Stimulated activated CD4-positive, alpha-beta T cell treated with anti-CD3 and anti-CD28 coated beads, Interleukin-15, amount 100 ng/mL, for 1 hour (primary cell): Measurements from ENCODE around the gene DSCAM.
"Not testable (repeated sequence)": the region's sequence is repeated elsewhere in the genome, so short reads cannot be mapped to it uniquely, and the experiment has no call there.

Experiments used
- DNase-seq, 2 donors: peaks; one replicate each; pipeline ENCODE4 v3.0.0-alpha.2; 2020; ENCODE audit warnings: low read depth in 1 of 2, low spot score in 1 of 2

Gene DSCAM

DNA sequence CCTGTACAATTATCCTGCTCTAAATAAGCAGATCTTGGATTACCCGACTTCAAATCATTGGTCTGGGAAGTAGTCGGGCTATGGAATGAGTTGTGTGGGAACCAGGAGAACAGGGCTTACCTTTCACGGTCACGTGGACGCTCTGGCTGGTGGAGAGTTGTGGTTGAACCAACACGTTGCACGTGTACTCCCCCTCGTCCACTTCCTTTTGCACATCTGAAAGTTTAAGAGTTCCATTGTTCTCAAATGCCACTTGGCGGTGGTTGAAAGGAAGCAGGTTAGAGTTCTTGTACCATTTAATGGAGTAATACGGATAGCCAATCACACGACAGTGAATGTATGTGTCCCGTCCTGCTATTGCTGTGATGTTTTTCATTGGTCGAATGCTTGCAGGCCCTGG, 509.0 kb downstream of the DSCAM start:
- no peak for DNase-seq

DNA sequence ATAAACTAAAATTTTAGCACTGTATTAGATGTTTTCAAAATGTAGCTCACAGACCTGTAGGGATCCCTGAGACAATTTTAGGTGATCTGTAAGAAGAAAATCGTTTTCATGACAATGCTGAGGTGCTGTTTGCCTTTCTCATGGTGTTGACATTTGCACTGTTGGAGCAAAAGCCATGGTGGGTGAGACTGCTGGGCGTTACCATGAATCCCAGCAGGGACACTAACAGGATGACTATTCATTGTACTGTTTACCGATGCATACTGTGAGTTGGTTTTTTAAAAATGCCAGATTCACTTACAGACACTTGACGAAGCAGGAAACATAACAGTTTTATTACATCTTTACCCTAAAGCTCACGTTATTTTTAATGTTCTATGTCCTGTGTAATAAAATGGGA, 511.3 kb downstream of the DSCAM start:
- no peak for DNase-seq

DNA sequence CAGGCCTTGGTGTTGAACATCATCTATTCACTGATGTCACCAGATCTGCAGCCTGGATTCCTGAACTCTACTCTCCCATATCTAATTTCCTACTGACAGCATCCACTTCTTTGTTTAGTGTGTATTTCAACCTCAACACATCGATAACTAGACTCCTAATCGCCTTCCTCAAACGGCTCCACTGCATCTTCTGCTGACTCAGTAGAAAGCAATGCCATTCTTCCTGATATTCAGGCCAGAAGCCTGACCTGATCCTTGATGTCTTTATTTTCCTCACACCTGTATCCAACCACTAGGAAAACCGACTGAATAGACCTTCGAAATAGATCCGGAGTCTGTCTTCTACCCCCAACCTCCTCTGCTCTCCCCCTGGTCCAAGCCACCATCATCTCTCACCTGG, 512.8 kb downstream of the DSCAM start:
- DNase-seq, result no peak

DNA sequence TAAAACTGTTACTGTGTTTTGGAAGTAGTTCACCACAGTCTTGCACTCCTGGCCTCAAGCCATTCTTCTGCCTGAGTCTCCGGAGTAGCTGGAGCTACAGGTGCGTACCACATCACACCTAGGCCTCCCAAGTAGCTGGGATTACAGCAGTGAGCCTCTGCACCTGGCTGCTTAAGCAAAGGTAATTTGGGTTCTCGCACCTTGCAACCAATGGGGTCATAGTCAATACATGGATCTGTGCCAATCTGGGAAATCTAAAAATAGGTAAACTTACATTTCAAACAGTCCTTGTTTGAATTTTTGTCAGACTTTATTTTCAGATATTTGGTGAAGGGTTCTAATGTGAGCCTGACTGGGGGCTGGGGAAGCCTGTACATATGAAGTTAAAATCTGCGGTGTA, 513.2 kb downstream of the DSCAM start:
- no peak for DNase-seq

DNA sequence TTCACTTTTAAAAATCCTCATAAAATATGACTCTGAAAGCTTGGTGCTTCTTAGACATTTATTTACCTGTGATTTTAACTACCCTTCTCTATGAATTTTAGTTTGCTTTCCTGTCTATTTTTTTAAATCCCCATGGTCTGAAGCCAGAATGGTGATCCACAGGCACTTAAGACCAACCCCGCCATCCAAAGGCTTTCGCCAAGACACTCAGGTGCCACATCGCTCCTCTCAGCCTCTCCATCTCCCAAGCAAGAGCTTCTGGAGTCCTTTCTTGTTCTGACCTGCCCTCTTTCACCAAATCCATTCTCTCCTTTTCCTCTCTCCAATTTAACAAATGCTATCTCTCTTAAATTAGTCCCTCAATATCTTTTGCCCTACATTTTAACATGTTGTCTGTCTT, 515.2 kb downstream of the DSCAM start:
- no peak for DNase-seq

DNA sequence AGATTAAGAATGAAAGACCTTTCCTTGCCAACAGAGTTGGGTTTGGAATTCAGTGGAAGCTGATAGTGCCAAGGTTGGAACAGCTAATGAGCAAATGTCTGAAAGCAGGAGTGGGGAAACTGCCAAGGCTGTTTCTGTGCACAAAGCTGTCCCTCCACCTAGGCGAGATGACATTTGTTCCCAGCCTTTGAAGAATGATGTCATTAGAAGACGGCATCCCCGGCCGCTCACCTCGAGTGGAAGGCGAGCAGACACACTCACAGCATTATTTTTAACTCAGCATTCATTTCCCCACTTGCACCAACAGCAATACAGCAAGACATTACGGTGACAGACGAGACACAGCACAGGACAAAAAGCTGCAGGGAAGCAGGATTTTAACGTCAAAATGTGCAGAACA, 515.8 kb downstream of the DSCAM start:
- DNase-seq, result no peak

DNA sequence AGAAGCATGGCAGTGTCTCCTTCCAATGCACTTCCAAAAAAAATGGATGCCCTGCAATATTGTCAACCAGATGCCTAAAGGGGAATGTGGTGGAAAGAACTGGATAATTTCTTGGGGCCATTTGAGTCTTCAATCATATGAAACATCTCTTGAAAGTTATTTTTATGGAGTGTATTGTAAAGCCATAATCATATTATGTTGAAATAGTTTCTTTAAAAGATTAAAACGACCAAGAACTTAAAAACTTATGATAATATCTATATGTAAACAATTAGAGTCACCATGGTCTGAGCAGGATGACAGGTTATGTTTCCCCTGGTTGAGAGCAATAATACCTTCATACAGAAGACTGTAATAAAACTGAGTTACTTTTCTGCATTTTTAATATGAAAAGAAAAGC, 522.6 kb downstream of the DSCAM start:
- DNase-seq, result no peak

DNA sequence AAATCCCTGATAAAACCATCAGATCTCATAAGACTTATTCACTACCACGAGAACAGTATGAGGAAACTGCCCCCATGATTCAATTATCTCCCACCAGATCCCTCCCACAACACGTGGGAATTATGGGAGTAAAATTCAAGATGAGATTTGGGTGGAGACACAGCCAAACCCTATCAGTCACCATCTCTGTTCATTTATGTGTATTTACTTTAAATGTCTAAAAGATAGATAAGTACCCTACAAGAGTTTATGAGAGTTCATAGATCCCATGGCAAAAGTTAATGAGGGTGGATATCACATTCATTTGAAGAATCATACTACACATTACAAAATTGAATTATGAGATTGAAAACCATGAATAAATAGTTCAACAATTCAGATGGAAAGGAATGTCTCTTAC, 526.2 kb downstream of the DSCAM start:
- DNase-seq, result not testable (repeated sequence)

DNA sequence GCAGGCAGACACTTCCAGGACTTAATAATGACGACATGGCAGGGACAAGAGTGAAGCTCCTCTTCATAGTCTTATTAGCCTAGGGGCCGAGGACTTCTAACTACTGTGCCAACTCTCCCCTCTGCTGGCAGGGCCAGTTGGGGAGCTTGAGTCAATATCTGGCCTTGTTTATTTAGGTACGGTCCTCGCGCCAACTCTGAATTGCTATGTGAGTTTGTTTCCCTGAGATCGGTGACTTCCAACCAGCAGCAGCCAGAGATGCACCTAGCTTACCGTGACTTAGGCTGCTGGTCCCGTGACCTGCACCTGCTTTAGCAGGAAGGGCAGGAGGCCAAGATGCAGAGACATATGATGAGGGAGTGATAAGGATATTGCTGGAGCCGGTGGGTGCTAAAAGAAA, 528.6 kb downstream of the DSCAM start:
- DNase-seq, result no peak

DNA sequence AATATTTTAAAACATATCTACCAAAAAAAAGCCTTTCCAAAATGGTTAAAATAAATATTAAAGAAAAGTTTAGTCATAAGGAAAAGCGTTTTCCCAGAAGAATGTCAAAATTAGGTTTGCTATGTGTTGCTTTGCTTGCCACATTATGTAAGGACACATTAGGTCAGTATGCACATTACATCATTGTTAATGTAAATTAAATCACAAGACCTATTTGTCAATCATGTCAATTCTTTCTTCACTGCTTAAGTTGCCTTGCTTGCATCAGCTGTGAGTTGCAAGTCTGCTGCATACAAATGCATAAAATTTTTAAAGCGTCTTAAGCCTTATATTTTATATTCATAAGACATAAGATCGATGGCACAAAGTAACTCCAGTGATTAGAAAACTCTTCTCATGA, 530.9 kb downstream of the DSCAM start:
- no peak for DNase-seq

DNA sequence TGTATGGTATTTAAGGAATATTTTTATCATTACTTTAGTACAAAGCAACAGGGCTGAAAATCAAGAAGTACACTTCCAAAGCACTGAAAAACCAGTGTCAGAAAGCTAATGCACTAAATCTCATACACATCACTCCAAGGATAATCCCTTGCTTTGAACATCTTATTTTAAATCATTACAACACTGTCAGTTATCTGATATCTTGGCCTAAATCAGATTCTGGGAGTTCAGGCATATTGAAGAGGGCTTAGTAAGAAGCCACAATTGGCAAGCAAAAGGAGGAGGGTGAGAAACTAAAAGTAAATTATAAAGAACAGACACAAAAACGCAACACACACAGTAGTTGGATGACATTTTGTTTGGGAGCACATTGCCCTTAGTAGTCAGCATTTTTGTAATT, 531.3 kb downstream of the DSCAM start:
- DNase-seq, result no peak

DNA sequence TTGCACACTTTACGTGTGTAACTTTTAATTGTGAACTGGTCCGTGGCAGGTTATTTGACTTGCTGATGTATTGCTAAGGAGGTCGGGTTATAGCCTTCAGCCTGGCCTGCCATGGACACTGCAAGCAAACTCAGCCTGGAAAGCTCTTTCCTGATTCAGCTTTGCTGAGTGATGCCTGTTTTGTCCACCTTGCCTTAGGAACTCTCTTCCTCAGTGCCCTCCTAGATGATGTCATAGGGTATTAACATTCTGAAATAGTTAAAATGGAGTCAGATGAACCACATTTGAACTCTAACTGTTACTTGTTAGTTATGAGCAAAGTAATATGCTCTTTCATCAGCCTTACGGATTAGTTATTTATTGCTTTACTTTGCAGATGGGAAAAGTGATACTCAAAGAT, 533.7 kb downstream of the DSCAM start:
- DNase-seq, result no peak

DNA sequence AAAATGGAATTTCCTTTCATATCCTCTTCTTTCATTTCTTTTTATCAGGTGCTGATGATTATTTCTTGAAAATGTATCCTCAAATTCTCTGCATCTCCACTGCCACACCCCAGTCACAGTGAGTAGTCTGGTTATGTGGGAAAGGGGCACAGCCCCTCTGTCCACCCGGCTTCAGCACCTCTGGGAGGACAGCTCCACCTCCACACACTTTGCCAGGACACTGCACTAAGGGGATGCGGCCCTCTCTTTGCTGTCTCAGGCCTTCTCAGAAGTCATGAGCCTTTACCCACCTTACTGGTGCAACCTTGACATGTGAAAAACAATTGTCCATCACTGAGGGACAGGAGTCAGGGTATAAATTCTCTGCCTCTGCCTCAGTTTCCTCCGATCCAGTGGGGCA, 546.7 kb downstream of the DSCAM start:
- DNase-seq, result no peak

DNA sequence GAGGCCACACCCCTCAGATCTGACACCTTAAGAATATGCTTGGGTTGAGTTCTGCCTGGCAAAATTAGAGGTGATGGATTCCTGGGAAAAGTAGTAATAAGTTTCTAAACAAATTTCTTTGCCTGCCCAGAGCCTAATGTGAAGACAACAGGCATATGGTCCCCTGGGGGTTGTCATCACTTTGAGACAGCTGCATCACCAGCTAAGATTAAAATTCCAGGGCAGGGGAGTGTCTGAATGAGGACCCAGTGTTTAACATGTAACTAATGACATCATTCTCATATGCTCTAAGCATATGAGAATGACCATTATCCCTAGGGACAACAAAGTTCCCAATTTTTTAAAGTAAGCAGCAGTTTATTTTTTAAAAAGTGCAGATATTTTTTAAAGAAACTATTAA, 547.5 kb downstream of the DSCAM start:
- no peak for DNase-seq

DNA sequence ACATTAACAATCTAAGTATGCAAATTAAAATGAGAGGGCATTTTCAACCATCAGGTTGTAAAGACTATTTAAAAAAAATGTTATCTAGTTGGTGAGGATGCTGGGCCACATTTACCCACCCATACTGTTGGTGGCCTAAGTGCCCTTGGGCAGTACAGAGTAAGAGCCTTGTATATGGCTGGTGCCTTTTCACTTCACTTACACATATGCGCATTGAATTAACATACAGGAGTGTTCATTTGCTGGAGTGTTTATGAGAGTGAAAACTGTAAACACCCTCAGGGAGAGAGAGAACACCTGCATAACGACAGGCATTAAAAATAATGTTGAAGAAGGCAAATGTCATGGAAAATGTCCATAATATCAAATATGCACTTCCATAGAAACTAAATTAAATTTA, 552.6 kb downstream of the DSCAM start:
- no peak for DNase-seq

DNA sequence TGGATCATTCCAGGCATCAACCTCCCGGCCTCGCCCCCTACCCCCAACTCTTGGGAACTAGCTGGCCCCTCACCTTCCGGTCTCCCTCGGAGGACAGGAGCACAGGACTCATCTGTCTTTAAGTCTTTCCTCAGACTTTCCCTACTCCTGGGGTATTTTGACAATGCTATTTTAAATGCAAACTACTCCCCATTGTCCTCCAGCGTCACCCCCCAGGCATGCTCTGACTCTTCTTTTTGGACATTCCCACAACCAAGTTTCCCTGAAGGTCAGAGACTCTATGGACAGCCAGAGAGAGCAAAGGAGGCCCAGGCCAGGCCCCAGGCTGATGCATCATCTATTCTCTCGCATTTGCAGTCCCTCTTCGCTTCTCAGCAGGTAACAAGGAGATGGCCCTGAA, 555.4 kb downstream of the DSCAM start:
- DNase-seq, result no peak

DNA sequence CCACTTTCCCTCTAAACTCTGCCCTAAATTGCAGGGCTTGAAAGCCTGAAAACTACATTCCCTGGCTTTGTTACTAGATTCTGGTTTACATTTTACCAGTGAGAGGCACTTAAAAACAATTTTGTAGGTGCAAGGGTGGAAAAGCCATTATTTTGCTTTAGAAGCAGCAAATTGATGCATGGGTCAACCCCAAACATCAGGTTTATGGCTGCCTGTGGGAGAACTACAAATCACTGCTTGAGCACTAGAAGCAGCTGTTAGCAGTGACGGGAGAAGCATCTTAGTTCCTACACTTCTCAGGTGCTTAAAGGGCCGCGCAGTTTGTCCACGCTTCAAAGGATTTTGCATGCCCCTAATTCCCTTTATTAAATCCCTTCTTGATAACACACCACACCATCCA, 562.5 kb downstream of the DSCAM start:
- DNase-seq, result no peak

DNA sequence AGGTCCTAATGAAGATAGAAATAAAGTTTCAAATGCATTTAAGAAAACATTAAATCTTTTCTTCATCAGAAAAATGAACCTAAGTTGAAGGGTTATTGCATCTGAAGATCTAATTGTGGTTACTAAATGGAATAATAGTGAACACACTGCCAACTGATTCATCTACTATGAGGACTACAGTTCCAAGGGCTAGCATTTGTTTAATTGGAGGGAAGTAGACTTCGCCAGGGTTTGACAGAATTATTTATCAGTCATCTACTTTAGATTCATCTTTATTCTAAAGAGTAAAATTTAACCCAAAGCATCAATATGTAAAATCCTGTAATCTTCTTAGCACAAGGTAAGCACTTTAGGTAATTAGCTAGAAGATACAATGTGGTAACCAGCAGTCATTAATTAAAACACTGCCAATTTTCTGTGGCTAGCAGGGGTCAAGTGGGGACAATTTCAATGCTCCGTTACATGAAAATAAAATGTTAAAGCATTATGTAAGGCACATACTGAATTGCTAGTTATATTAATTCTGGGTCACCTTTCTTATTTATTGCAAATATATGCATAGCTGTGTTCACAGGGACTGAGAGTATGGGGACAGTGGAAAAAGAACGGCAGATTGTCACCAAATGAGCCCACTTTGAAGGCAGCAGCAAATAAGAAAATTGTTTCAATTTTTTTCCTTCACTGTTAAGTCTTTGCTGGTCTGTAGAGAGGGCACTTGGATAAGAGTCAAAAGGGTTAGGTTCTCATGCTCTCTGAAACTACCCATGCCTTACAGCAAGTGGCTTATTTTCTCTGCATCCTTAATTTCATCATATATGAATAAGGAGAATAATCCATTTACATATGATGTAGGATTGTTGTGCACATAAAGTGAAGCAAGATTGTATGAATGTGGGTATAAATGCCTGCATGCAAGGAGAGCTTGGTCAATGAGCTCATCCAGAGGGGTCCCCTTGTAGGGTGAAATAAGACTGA, 563.8 kb downstream of the DSCAM start:
- no peak for DNase-seq

DNA sequence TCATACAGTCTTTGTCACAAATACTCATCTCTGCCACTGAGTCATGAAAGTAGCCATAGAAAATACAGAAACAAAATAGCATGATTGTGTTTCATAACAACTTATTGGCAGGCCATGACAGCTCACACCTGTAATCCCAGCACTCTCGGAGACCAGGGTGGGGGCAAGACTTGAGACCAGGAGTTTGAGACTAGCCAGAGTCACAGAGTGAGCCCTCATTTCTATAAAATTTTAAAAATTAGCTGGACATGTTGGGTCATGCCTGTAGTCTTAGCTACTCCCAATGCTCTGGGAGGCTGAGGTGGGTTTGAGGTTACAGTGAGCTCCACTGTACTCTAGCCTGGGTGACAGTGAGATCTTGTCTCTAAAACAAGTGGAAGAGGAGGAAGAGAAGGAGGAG, 568.6 kb downstream of the DSCAM start:
- DNase-seq, result no peak

DNA sequence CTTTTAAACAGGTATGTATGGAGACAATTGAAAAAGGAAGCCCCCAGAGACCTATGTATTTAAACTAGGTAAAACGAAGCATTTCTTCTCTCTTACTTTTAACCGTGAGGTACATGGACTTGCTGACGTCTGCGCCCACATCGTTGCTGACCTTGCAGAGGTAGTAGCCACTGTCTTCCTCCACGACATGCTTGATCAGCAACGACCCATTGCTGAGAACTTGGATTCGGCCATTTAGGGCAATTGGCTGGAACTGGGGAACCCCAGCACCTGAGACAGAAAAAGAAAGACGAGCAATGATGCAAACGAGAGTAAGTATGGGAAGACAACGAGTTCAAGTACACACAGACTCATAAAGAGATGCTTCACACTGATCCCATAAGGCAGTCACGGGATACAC, 571.0 kb downstream of the DSCAM start:
- DNase-seq, result no peak

DNA sequence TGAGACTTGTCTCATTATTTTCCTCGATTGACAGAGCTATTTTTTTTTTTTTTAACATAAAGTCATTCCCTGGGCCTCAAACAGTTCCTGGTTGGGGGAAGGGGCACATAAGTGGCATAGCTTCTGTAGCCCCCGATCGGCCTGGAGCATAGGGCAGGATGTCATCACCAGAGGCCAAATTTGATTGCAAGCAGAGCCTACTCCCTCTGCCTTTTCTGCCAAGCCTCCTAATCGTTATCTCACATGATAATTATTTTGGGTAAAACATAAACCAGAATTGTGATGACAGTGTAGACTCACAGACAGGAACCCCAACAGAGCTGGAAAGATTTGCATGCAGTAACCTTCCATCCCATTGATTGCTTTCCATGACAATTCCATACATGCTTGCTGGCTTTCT, 574.9 kb downstream of the DSCAM start:
- DNase-seq, result no peak

DNA sequence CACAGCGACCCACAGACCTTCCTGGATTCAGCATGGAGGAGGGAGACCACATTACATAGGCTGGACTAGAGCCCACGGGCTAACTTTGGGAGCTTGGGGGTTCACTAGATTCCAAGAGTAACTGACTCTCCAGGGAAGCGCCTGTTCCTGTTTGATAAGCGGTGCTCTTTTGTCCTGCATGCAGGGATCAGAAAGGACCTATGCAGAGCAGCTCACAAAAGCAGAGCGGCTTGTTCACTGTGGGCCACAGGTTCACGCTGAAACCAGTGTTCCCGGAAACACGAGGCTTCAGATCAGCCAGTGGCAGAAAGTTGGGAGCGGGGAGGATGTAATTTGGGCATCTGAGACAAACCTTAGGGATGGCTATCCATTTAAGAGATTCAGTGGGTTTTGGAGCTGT, 575.8 kb downstream of the DSCAM start:
- DNase-seq, result no peak

DNA sequence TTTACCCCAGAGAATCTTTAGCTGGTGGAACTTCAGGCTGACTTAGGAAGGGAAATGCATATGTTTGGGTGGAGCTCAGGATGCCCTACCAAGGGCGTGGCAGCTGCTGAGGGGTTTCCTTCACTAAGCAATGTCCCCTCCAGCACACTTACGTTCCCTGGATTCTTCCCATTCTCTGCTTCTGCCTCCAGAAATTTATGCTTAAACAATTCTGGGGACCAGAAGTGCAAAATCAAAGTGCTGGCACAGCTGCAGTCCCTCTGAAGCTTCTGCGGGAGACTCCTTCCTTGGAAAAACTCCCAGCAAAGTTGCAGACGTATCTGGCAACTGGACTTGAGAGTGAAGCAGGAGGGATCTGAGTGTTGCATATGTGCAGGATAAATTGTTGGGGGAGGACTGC, 576.9 kb downstream of the DSCAM start:
- DNase-seq, result no peak
